HG02884 (cell line): Measurements from ENCODE around the gene CDH16.

Source experiments
- ATAC-seq: cut with Tn5 transposase; IDR thresholded peaks from one replicate; pipeline ENCODE4 v1.9.1; 2021; ENCODE audit warnings: mild to moderate bottlenecking, moderate library complexity; ENCODE audit not compliant: unreplicated experiment

CDH16 gene

DNA sequence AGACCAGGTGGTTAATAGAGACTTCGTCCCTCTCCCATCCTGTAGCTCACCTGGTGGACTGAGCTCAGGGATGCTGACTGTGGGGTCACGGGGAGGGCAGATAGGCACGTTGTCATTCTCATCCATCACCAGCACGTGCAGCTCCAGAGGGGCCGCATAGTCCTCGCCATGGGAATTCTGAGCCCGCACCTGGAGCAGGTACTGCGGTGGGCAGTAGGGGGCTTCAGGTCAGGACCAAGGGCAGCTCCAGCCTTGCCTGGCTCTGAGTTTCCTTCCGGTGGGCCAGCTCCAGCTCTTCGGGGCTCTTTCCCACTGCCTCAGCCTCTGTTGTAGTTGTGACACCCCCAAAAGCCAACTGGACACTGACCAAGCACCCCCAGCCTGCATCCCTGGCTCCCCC, 5.6 kb downstream of the CDH16 start:
- ATAC-seq: no peak

- no peak for ATAC-seq
These were observed 6.9 kb downstream of the CDH16 start for GRCh38 chr16:66911801-66912200.

- no peak for ATAC-seq
These were observed 7.6 kb downstream of the CDH16 start for GRCh38 chr16:66911112-66911511.

DNA sequence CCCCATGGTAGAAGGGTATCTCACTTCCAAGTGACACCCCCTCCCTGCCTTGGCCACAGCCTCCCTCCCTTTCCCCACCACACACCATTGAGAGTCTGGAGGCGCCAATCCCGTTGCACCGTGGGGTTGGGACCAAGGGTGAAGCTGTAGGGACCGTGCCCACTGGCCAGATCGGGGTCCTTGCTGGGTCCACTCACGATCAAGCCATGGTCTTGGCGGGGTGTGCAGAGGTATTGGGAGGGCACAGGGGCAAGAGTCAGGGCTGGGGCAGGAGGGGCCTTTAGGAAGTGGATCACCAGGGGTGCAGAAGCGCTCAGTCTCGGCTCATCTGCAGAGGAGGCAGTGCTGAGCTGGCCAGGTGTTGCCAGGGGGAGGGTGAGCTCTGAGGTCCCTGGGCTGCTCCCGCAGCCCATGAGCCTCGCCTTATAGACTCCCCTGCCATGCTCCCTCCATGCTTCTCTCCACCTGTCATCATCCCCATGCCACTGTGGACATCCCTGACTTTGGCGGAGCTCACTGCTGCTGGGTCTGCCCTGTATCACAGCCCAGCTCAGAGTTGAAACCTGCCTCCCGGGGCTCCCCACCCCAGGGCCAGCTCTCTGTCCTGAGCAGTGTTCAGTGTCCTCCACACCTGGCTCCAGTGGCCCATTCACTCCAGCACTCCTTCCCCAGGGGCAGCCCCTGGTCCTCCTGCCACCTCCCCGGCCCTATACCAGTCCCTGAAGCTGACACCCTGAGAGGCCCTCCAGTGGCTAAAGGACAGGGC, 8.3 kb downstream of the CDH16 start:
- no peak for ATAC-seq

DNA sequence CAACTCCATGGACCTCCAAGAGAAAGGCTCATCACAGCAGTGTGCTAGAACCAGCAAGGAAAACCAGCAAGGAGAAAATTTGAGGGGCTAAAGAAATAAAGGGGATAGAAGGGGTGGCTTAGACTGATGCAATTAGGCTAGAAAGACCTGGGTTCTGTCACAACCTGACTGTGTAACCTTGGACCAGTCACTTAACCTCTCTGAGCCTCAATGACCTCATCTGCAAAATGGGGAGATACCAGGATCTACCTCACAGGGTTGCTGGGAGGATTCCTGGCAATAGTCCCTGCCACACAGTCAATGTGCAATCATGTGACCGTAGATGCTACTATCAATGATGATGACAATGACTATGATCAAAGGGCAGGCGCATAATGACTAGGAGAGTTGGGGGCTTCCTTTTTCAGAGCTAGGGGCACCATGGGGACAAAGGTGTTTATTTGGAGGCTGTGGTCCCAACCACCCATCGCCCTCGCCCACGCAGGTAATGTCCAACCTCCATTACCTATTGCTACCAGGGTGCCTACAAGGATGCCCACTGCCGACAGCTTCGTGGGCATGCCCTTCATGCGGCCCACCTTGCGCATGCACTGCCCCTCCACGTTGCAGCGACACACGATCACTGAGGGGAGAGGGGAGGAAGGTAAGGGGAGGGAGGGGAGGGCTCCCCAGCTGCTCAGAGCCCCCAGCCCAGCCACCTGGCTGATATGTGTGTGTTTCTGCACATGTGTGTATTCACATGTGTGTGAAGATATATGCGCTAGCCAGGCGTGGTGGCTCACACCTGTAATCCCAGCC, 9.7 kb downstream of the CDH16 start:
- no peak for ATAC-seq

DNA sequence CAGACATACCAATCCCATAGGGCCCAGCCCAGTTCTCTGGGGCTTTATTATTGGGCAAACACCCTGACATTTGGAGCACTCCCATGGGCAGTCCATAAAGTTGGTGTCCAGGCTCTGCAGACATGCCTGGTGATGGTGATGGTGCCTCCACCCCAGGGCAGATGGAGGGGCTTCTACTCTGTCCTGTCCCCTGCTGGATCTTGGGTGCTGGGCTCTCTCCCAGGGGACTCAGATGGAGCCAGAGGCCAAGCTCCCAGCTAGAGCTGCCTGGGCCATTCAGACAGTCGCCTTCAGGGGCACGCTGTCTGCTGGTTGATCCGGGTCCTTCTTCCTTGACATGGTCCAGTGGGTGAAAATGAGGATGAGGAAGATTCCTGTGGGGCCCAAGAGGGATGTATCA, 10.6 kb downstream of the CDH16 start:
- ATAC-seq: no peak

DNA sequence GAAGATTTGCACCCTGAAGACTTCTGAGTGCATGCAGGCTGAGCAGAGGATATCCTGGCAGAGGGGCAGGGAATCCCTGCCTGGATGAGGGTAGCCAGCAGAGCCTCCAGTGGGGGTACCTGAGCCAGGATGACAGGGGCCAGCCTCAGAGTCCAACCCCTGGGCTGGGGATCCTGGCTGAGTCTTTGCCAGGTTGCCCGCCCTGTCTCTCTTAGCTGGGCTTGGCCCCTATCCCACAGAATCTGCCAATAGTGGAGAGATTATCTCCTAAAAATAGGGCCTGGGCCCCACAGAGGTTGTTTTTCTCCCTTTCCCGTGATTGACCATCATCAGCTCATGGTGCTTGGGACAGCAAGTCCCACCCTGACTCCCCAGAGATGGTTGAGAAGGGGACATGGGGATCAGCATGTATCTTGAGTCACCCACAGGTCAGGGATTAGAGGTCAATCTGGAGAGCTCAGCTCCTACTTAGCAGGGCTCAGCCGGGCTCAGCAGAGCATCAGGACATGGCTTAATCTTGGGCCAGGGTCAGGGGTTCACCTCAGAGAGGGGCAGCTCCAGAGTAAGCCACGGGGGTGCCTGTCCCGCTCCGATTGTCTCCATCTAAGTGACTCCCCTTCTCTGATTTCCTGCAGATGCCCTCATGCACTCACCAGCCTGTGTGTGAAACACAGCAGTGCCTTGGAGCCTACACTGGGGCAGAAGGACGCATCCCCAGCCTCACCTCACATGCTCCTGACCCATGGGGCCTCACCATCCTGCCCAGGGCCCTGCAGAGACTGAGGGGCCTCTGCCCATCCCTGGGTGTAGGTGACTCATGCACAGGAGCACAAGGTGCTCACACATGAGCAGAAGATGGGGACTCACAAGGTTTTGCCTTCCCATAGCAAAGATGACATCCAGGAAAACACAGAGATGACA, 11.5 kb downstream of the CDH16 start:
- ATAC-seq: no peak

- no peak for ATAC-seq
These were observed 12.8 kb downstream of the CDH16 start for GRCh38 chr16:66905633-66906539.

- ATAC-seq: no peak
These were observed 13.6 kb downstream of the CDH16 start for GRCh38 chr16:66904846-66905632.

DNA sequence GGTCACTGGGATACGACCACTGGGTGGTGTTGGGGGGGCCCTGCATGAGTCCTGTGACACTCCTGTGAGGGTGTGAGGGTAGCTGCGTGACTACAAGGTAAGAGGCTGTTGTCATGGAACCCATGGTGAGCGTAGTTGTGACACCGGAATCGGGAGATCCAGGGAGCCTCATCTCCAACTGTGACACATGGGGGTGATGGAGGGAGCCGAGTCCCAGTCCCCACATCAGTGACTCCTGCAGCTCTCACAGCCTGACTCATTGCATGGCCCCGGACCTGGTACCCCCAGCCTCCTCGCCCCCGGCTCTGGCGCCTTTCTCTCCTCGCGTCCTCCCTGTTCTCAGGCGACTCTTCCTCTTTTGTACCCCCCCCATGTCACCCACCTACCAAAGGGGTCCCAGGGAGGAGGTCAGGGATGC, 14.2 kb downstream of the CDH16 start:
- ATAC-seq: no peak

GRCh38 chr16:66903544-66904427, 14.9 kb downstream of the CDH16 start:
- no peak for ATAC-seq

- no peak for ATAC-seq
These were observed 15.8 kb downstream of the CDH16 start for GRCh38 chr16:66902648-66903543.

DNA sequence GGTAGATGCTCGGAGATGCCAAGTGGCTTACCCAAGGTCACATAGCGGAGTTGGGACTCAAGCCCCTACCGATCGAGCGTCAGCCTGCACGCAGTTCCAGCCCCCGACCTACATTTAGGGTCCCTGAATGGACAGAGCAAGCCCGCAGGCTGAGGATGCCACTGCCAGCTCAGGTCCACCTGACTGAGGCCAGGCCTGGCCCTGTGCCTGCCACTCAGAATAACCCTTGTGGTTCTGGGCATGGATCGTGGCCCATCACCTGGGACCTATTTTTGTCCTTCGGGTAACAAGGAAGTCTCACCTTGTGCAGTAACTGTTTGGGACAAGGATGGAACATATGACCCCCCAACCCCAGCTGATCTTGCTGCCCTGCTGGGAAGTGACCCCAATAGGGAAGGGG, 17.1 kb downstream of the CDH16 start:
- ATAC-seq: no peak

- ATAC-seq: no peak
These were observed 17.8 kb downstream of the CDH16 start for GRCh38 chr16:66900721-66901441.

- no peak for ATAC-seq
These were observed 18.6 kb downstream of the CDH16 start for GRCh38 chr16:66899945-66900710.

- no peak for ATAC-seq
These were observed 19.3 kb downstream of the CDH16 start for GRCh38 chr16:66899310-66899944.
